ENCODE results near the gene KCTD19. TPM values are rescaled to one million over a fixed set of nuclear protein-coding genes. Genes with fewer than 3 reads are reported as not detected.

KCTD19 gene
- total RNA-seq, 4 donors from 2014 or later: 0.09 TPM; not detected in 3

DNA sequence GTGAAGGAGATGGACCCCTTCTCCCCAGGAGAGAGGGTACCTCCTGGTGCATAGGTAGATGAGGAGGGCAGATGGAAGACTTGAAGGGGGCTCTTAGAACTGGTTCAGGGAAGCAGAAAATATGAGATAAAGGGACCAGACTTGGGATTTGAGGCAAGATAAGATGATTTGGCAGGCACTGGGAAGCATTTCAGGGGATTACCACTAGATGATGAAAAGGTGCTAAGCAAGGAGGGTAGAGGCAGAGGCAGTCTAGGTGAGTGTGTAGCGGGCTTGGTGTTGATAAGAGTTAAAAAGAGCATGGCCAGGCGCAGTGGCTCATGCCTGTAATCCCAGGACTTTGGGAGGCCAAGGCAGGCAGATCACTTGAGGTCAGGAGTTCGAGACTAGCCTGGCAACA is 63.3 kb downstream of the KCTD19 start:
- Histone ChIP-seq H3K4me3 (no peak overlapping the region), H3K27ac (no peak overlapping the region), H3K36me3 (no peaks in the 10 kb centered on the region), H3K27me3 (peaks cover 0 to 17% (median 0%) of the 10 kb centered on the region in 4 donors), H3K4me1 (no peaks in the 10 kb centered on the region), H3K9me3 (no peaks in the 10 kb centered on the region)
- intact Hi-C loops (cut with DNase I): no loop called here
- WGBS, 2 donors: 66 to 79% methylated on average over 3 of the region's 3 CpGs
- DNase-seq: no peak
- TF ChIP-seq, protein P1, sequence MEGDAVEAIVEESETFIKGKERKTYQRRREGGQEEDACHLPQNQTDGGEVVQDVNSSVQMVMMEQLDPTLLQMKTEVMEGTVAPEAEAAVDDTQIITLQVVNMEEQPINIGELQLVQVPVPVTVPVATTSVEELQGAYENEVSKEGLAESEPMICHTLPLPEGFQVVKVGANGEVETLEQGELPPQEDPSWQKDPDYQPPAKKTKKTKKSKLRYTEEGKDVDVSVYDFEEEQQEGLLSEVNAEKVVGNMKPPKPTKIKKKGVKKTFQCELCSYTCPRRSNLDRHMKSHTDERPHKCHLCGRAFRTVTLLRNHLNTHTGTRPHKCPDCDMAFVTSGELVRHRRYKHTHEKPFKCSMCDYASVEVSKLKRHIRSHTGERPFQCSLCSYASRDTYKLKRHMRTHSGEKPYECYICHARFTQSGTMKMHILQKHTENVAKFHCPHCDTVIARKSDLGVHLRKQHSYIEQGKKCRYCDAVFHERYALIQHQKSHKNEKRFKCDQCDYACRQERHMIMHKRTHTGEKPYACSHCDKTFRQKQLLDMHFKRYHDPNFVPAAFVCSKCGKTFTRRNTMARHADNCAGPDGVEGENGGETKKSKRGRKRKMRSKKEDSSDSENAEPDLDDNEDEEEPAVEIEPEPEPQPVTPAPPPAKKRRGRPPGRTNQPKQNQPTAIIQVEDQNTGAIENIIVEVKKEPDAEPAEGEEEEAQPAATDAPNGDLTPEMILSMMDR (IDR thresholded peaks at IDR 0.05): no peak
- TF ChIP-seq POLR2A (IDR thresholded peaks at IDR 0.05): no peak

DNA sequence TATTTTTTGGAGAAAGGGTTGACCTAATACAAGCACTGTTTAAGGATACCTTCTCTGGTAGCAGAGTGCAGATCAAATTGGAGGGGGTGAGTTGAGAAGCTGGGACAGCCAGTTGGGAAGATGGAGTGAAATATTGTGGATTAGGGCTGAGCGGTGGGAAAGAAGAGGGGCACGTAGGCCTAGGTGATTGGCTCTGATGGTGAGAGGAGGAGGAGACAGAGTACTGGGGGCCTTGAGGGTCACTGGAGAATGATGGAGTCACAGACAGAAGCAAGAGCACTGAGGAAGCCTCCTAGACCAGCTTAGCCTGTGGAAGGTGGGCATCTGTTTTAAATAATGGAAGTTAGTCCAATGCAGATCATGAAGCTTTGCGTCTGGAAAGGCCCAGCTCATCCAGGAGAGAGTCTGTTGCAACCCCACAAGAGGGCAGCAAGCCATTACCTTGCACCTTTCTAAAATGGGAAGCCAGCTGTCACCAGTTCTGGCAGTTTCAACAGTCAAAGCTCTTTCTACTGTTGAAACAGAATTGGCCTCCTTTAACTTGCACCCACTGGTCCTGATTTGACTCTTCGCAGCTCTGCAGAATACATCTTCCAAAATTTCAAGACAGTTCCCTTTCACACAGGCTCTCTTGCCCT is 66.0 kb downstream of the KCTD19 start:
- intact Hi-C loops (cut with DNase I): no loop called here
- DNase-seq: no peak
- H3K4me3 ChIP-seq: no peak overlapping the region
- H3K9me3 ChIP-seq: no peaks in the 10 kb centered on the region
- H3K4me1 ChIP-seq: no peaks in the 10 kb centered on the region
- no peak for TF ChIP-seq POLR2A (IDR thresholded peaks at IDR 0.05)
- TF ChIP-seq, protein P1 (IDR thresholded peaks at IDR 0.05): peak in 4 of 6 experiments; percentile 14 to 60 (median 48)
- peaks cover 0 to 36% (median 0%) of the 10 kb centered on the region in 4 donors for H3K27me3 ChIP-seq
- WGBS, 2 donors: 66 to 69% methylated on average over 4 of the region's 4 CpGs
- no peaks in the 10 kb centered on the region for H3K36me3 ChIP-seq
- no peak overlapping the region for H3K27ac ChIP-seq

DNA sequence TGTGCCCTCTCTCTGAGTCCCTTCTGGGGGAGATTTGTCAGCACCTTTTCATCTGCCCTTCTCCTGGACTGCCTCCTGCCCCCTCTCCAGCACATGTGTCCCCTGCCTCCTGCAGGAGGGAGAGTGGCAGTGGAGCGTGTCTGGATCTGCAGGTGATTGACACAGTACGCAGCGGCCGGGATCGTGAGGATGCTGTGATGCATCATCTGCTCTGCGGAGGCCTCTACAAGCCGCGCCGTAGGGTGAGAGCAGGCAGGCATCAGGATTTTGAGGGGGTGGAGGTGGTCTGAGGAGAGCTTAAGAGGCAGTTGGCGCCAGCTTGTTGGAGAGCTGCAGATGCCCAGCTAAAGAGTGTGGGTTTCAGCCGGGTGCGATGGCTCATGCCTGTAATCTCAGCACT is 66.8 kb downstream of the KCTD19 start:
- Histone ChIP-seq H3K4me1 (no peaks in the 10 kb centered on the region), H3K27ac (no peak overlapping the region), H3K27me3 (peaks cover 0 to 42% (median 0%) of the 10 kb centered on the region in 4 donors), H3K4me3 (no peak overlapping the region), H3K9me3 (no peaks in the 10 kb centered on the region), H3K36me3 (no peaks in the 10 kb centered on the region)
- TF ChIP-seq, protein P1 (IDR thresholded peaks at IDR 0.05): no peak
- no peak for TF ChIP-seq POLR2A (IDR thresholded peaks at IDR 0.05)
- no peak for DNase-seq
- intact Hi-C loops (cut with DNase I): no loop called here
- WGBS, 2 donors: 83 to 90% methylated on average over 6 to 9 of the region's 12 CpGs

DNA sequence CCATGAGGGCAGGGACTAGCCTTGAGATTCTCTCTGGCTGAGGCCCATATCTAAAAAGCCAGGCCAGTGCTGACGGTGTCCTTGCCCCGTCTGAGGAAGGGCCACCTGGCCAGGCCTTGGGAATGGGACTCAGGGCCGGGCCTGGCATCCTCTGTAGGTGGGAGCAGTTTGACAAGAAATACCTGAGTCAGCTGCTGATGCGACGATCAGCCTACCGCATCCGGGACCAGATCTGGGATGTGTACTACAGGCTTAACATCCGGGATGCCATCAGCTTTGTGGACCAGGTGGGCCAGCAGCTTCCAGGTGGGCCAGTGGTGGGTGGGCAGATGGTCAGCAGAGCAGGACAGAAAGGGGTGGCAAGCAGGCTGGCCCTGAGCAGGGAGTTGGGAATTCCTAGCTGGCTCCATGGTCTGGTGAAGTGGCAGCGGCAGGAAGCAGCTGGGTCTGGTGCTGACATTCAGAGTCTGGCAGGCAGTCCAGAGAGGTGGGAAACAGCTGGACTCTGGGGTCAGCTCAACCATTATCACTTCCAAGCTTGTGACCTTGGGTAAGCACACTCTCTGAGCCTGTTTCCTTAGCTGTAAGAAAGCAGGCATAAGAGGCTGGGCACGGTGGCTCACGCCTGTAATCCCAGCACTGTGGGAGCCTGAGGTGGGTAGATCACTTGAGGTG is 68.2 kb downstream of the KCTD19 start:
- intact Hi-C loops (cut with DNase I): no loop called here
- no peak for DNase-seq
- Histone ChIP-seq H3K4me3 (no peak overlapping the region), H3K4me1 (no peaks in the 10 kb centered on the region), H3K9me3 (no peaks in the 10 kb centered on the region), H3K27ac (no peak overlapping the region), H3K36me3 (no peaks in the 10 kb centered on the region), H3K27me3 (peaks cover 0 to 30% (median 0%) of the 10 kb centered on the region in 4 donors)
- TF ChIP-seq, protein P1 (IDR thresholded peaks at IDR 0.05): no peak
- TF ChIP-seq POLR2A (IDR thresholded peaks at IDR 0.05): no peak
- 80 to 84% methylated on average over 3 to 4 of the region's 11 CpGs for WGBS, 2 donors

DNA sequence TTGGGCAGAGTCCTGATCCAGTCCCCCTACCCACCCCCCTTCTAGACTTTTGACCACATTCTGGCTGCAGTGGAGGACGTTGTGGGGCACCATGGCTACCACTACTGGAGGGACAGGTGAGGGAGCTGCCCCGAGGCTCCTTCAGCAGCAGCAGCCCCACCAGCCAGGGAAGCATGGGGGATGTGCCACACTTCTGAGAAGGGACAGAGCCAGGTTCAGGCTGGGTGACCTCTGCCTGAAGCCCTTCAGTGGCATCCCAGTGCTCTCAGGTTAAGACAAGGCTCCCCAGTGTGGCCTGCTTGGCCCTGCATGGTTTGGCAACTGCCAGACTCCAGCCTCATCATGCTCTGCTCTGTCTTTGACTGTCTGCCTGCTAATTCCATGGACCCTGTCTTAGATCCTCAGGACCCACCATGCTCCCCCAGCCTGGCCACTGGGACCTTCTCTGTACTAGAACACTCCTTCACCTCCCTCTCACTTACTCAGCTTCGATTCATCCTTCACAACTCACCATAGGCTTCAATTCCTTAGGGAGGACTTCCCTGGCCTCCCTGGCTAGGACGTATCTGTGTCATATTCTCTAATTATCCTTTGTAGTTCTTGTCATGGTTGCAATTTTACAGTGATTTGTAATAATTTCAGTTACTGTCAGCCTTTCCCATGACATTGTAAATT is 68.9 kb downstream of the KCTD19 start:
- no peaks in the 10 kb centered on the region for H3K9me3 ChIP-seq
- intact Hi-C loops (cut with DNase I): no loop called here
- no peak for DNase-seq

More for the DNA sequence above, 68.9 kb downstream of the KCTD19 start:
- no peak for TF ChIP-seq POLR2A (IDR thresholded peaks at IDR 0.05)
- TF ChIP-seq, protein P1 (IDR thresholded peaks at IDR 0.05): no peak
- Histone ChIP-seq H3K27me3 (peaks cover 0 to 28% (median 0%) of the 10 kb centered on the region in 4 donors), H3K27ac (no peak overlapping the region), H3K36me3 (no peaks in the 10 kb centered on the region), H3K4me3 (no peak overlapping the region), H3K4me1 (no peaks in the 10 kb centered on the region)
- WGBS, 2 donors: 74 to 88% methylated on average over 2 to 3 of the region's 4 CpGs

All from esophagus squamous epithelium (tissue), 5 donors.